Measurements from ENCODE around the gene ZCCHC24. TPM values are rescaled to one million over a fixed set of nuclear protein-coding genes. Genes with fewer than 3 reads are reported as not detected.

The ZCCHC24 gene
- total and polyA plus RNA-seq, 2 of the 8 experiments (the other 6 are each of a cell fraction or from before 2014, with no cell fraction given), result 3.9 to 6.9 TPM

GRCh38 chr10:79431891-79432831 is 13.3 kb downstream of the ZCCHC24 start:
- WGBS, 2 experiments (ENCODE audit: extremely low coverage in 1 of 2, insufficient coverage in 1 of 2, insufficient read length in 1 of 2, insufficient replicate concordance in 2 of 2, low coverage in 1 of 2, low lambda C conversion rate in 2 of 2, missing lambda C conversion rate in 1 of 2), result 87% methylated on average over 17 of the region's 17 CpGs; no CpG with 5 or more reads in 1 of the 2 experiments
- Histone ChIP-seq H4K8ac (ENCODE audit: extremely low read depth, insufficient read depth, low read length) (peak overlapping the region; percentile 57; the same call in 1 of the 2 replicates), H3K18ac (ENCODE audit: extremely low read depth, low read length) (no peak overlapping the region), H3K27me3 (replicated peaks in 1 of 4; ENCODE audit: control insufficient read depth in 3 of 4, extremely low read depth in 1 of 4, insufficient read depth in 3 of 4, low read length in 3 of 4) (no peaks in the 10 kb centered on the region), H2BK12ac (ENCODE audit: low read depth, low read length) (no peak overlapping the region), H2BK20ac (ENCODE audit: low read length) (no peak overlapping the region), H4K20me1 (replicated peaks in 1 of 2; ENCODE audit: control insufficient read depth in 1 of 2, insufficient read depth in 2 of 2, low read length in 2 of 2) (no peaks in the 10 kb centered on the region), H3K4me1 (replicated peaks in 1 of 4; ENCODE audit: control insufficient read depth in 3 of 4, insufficient read depth in 4 of 4, low read length in 3 of 4) (peaks cover 0 to 11% (median 5%) of the 10 kb centered on the region in 4 experiments; a peak in 4 of 7 replicates), H3K79me2 (ENCODE audit: control insufficient read depth in 1 of 2, insufficient read depth in 2 of 2, low read length in 2 of 2) (no peaks in the 10 kb centered on the region), H3K4ac (replicated peaks; ENCODE audit: insufficient read length, low read depth, low read length) (no peak overlapping the region), H3K9me3 (ENCODE audit: insufficient read depth in 2 of 2, low read depth in 1 of 2, low read length in 1 of 2) (no peaks in the 10 kb centered on the region), H3K79me1 (ENCODE audit: low read depth, low read length) (no peaks in the 10 kb centered on the region), H2AK5ac (ENCODE audit: low read depth, low read length) (no peak overlapping the region), H2BK5ac (ENCODE audit: low read depth, low read length) (no peak overlapping the region), H2BK120ac (replicated peaks; ENCODE audit: low read depth, low read length) (no peak overlapping the region), H3K27ac (ENCODE audit: low read depth, low read length) (no peak overlapping the region), H3K4me3 (ENCODE audit: extremely low read depth in 1 of 4, insufficient read depth in 2 of 4, low read depth in 3 of 4, low read length in 4 of 4) (no peak overlapping the region), H3K4me2 (ENCODE audit: insufficient read depth in 1 of 2, low read depth in 2 of 2, low read length in 2 of 2) (no peak overlapping the region), H4K91ac (replicated peaks; ENCODE audit: insufficient read length, low read length) (no peak overlapping the region), H3K36me3 (ENCODE audit: control insufficient read depth in 2 of 4, insufficient read depth in 4 of 4, low read length in 3 of 4) (no peaks in the 10 kb centered on the region), H3K9ac (replicated peaks in 1 of 4; ENCODE audit: extremely low read depth in 1 of 4, low read depth in 3 of 4, low read length in 3 of 4) (no peak overlapping the region), H3K23me2 (ENCODE audit: low read depth, low read length) (no peaks in the 10 kb centered on the region), H4K5ac (ENCODE audit: insufficient read length, low read depth, low read length) (no peak overlapping the region), H2BK15ac (ENCODE audit: low read length) (no peak overlapping the region), H3K14ac (ENCODE audit: insufficient read length) (no peak overlapping the region), H3K23ac (ENCODE audit: insufficient read length) (no peak overlapping the region), H2AFZ (ENCODE audit: low read length) (no peak overlapping the region), H3K56ac (replicated peaks; ENCODE audit: insufficient read length, low read depth, low read length) (no peak overlapping the region)
- TF ChIP-seq CREB1 (IDR thresholded peaks at IDR 0.05) (no peak), TEAD4 (IDR thresholded peaks at IDR 0.05; ENCODE audit: low read depth, low read length) (0 out of 2 replicates have a peak, but pooled peaks have one; percentile 31)
- ChIA-PET POLR2A (ENCODE audit: partially characterized antibody) (interaction anchor here (1.5 kb wide), 1 partner anchor 9 kb away, joined by 4 read pairs; no protein-coding TSS in a partner anchor), CTCF (ENCODE audit: partially characterized antibody) (interaction anchor here (0.6 to 3.1 kb wide), 5 partner anchors 9 to 58 kb away, joined by 3 to 13 read pairs (median 3); no protein-coding TSS in a partner anchor)
- FAIRE-seq (no peak), DNase-seq (ENCODE audit: low read depth in 1 of 2, low spot score in 2 of 2) (no peak)
